GM23338 (cell line): ENCODE data around the gene TIMM23.
"Not testable (repeated sequence)": the region's sequence is repeated elsewhere in the genome, so short reads cannot be mapped to it uniquely, and the experiment has no call there.

Experiments used
- CREB1 ChIP-seq: fragments of 250-450 bp; sonication (Bioruptor Pico); IDR thresholded peaks from 2 replicates; pipeline ENCODE4 v1.5.0; 2020; ENCODE audit warnings: low read depth, mild to moderate bottlenecking, moderate library complexity
- CTCF ChIP-seq, 2 experiments: fragments of 200-600 bp in 1 of 2; sonication (generic) in 1 of 2; conservative IDR thresholded peaks; 2 replicates each; pipeline versions ENCODE4 v1.5.1 to v1.6.1; 2016 to 2017; ENCODE audit warnings: antibody characterized with exemption in 2 of 2, low read depth in 2 of 2, mild to moderate bottlenecking in 2 of 2, moderate library complexity in 1 of 2
- ETS1 ChIP-seq: IDR thresholded peaks from 2 replicates; pipeline ENCODE4 v1.6.1; 2016; ENCODE audit warnings: antibody characterized with exemption
- EZH2 ChIP-seq: fragments of 200-600 bp; sonication (generic); IDR thresholded peaks from one replicate; pipeline ENCODE4 v1.8.0; 2017; ENCODE audit warnings: antibody characterized with exemption, mild to moderate bottlenecking, low read depth; ENCODE audit not compliant: unreplicated experiment
- EZH2phosphoT487 ChIP-seq: fragments of 200-600 bp; sonication (generic); IDR thresholded peaks from one replicate; pipeline ENCODE4 v1.8.1; 2018; ENCODE audit warnings: antibody characterized with exemption; ENCODE audit not compliant: unreplicated experiment
- NANOG ChIP-seq: IDR thresholded peaks from 2 replicates; pipeline ENCODE4 v1.6.1; 2016; ENCODE audit warnings: antibody characterized with exemption, borderline replicate concordance
- POLR2AphosphoS5 ChIP-seq: IDR thresholded peaks from 2 replicates; pipeline ENCODE4 v1.6.1; 2016; ENCODE audit warnings: antibody characterized with exemption, low read depth
- STAT1 ChIP-seq: IDR thresholded peaks from one replicate; pipeline ENCODE4 v1.6.1; 2016; ENCODE audit warnings: antibody characterized with exemption; ENCODE audit not compliant: unreplicated experiment
- ZNF331 ChIP-seq: fragments of 250-450 bp; sonication (Bioruptor Pico); IDR thresholded peaks from 2 replicates; pipeline ENCODE4 v1.5.0; 2020; ENCODE audit warnings: low read depth, mild to moderate bottlenecking, moderate library complexity
- ZNF462 ChIP-seq: fragments of 250-450 bp; sonication (Bioruptor Pico); IDR thresholded peaks from 2 replicates; pipeline ENCODE4 v1.5.0; 2020; ENCODE audit warnings: mild to moderate bottlenecking, moderate library complexity

GRCh38 chr10:45947363-45947762 lies 24.9 kb upstream of the TIMM23 start:
- not testable (repeated sequence) for TF ChIP-seq CTCF (conservative IDR thresholded peaks at IDR 0.05; ENCODE audit: low read depth in 2 of 2); POLR2AphosphoS5; EZH2; EZH2phosphoT487; CREB1 (CRISPR knock-in tag); ZNF331; STAT1; NANOG; ETS1; ZNF462 (CRISPR knock-in tag)
